Hepatocyte (in vitro differentiated cells): ENCODE results near the gene TMEM170B.

ENCODE experiments used
- CTCF ChIP-seq: fragments of 200-600 bp; sonication (generic); IDR thresholded peaks from 2 replicates; pipeline ENCODE4 v1.5.1; 2016; ENCODE audit warnings: antibody characterized with exemption, mild to moderate bottlenecking; ENCODE audit not compliant: poor library complexity
- EZH2phosphoT487 ChIP-seq: fragments of 200-600 bp; sonication (generic); IDR thresholded peaks from one replicate; pipeline ENCODE4 v1.6.1; 2018; ENCODE audit warnings: antibody characterized with exemption, mild to moderate bottlenecking, low read depth, moderate library complexity; ENCODE audit not compliant: unreplicated experiment, severe bottlenecking

GRCh38 chr6:11613858-11614257, 76.3 kb downstream of the TMEM170B start:
- TF ChIP-seq CTCF, result no peak
- no peak for TF ChIP-seq EZH2phosphoT487
